ENCODE data around the gene DCBLD2.

The DCBLD2 gene

DNA sequence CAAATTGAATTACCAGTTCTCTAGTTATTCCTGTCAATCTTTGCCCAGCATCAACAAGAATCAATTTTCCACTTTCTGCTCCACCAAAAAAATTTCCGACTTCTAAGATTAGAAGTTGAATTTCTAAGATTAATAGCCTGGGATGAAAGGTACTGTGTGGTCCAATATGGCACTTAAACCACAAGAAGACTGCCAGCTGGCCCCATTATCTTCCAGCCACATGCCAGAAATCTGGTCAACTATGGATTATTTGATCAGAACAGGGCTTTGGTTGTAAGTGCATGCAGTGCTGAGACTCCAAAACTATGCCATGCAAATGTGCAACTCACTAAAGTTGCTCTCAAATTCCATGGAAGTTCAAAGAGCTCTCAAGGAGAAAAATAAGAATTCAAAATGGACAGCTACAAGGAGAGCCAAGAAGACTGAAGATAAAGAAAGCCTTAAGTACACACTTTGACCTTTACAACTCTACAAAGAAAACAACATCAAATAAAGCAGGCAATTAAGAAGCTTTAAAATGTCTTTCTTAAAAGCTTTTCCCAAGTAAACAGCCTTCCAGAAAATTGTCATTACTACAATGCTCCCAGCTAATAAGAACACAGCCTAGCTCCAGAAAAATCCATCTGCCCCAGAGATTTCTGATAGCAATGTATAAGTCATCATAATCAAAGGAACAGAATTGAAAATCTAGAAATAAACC, 74.1 kb downstream of the DCBLD2 start:
- no peak for DNase-seq

DNA sequence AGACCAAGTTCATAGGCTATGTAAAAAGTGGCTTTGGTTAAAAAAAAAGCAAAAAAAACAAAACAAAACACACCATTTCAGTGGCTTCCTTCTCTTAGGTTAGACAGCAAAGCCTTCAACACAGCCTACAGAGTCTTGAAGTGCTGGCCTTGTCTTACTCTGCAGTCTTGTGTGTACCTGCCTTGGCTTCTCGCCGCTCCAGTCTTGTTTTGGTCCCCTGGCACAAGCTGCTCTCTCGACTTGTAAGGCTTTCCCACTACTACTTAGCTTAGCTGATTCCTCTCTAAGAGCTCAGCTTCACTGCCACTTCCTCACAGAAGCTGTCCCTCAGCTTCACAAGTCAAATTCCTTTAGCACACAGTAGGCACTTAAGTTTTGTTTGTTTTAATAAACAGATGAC, 75.4 kb downstream of the DCBLD2 start:
- DNase-seq: no peak

DNA sequence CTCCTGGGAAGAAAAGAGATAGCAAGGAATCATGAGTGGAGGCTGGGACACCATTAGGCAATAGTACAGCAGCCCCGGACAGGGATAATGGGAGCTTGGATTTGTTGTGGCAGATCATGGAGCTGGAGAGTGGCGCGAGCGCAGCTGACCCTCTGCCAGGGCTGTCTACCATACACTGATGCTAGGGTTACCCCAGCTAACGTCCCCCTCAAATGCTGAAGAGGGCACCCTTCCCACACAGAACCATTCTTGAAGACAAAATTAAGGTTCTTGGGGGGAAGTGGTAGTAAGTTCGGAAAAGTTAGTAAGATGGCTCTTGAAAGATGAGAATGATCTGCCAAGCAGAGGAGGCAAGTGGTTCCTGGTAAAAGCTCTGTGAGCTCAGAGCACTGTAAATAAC, 77.2 kb downstream of the DCBLD2 start:
- no peak for DNase-seq

DNA sequence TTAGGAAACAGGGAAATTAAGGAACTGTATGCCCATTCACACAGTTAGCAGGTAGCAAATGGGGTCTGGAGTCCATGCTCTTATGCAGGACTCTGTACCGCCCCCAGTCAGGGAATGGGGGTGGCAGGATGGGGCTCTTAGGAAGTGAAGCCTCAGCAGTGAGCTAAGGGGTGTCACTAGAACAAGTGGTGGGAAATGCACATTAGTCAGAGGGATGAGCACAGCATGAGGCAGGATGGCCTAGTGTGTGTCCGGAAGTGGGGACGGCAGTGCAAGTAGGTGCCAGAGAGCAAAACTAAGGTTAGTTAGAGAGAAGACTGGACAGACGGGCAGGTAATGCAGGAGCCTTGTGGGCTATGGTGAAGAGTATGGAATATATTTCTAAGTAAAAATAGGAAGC, 77.7 kb downstream of the DCBLD2 start:
- DNase-seq: no peak

DNA sequence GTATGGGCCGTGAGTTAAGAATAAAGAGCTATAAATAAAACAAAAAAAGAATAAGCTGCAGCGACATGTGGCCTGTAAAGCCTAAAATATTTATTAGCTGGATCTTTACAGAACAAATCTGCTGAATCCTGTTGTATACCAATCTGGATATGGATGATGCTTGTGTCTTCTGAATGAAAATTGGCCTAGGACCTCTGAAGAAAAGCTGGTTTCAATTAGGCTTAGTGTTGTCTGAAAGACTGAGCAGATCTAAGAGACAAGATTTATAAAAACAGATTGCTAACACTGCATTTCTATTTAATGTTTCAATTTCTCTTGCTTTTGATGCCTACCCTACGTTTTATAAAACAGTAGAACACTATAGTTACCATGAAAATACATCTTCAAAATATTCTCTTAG, 80.4 kb downstream of the DCBLD2 start:
- no peak for DNase-seq

DNA sequence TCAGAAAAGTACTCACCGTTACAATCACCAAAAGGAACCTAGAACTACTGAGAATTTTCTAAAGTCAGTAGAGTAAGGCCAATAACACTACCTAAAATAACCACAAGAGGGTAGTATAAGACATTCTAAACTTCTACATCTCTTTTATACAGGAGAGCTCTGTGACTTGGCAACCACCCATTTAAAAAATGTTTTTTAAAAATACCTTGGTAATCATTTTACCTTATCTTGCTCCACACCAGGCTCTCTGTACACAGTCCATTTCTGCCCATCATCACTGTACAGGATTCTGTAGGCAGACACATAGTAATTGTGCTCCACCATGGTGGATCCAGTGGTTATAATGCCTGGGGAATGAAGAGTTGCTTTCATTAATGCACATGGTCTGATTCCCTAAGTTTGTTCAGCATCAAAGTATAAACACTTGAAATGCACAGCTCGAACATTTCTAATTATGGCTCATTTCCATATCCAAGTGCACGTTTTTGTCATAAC, 83.9 kb downstream of the DCBLD2 start:
- peak; percentile 9 for DNase-seq

- DNase-seq: no peak
Measured at GRCh38 chr3:98814817-98815420, 86.6 kb downstream of the DCBLD2 start.

DNA sequence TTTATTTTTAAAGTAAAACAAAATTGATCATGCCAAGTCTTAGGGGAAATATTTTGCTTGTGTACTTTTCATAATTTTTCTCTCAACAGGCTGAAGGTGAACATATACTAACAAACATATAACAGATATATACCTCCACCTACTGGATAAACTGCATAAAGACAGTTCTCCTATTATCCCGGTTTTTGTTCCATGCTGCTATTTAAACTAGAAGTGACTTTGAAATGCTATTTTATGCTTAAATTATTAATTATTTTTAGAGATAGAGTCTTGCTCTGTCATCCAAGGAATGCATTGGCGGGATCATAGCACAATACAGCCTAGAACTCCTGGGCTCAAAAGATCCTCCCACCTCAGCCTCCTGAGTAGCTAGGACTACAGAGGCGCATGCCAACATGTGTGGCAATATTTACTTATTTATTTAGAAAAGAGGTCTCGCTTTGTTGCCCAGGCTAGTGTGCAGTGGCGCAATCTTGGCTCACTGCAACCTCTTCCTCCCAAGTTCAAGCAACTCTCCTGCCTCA, 88.6 kb downstream of the DCBLD2 start:
- DNase-seq: no peak

GRCh38 chr3:98811048-98811447, 90.4 kb downstream of the DCBLD2 start:
- no peak for DNase-seq

GRCh38 chr3:98809557-98809956, 91.9 kb downstream of the DCBLD2 start:
- DNase-seq: no peak

DNA sequence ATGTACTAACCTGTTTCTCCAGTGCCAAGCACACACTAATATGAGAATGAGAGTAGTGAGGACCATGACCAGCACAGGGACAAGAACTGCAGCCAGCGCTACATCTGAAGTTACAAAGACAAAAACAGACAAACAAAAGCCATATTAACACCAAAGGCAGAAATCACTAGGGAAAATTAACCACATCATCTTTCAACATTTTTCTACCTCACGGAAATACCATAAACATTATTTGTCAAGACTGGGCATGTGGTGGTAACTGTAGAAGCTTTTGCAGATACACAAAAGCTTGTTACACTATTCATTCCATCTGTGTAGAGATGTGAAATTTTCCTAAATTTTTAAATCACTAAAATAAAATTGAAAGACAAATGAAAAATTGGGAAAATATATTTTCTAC, 93.4 kb downstream of the DCBLD2 start:
- no peak for DNase-seq

- no peak for DNase-seq
Measured at GRCh38 chr3:98807561-98807960, 93.9 kb downstream of the DCBLD2 start.

DNA sequence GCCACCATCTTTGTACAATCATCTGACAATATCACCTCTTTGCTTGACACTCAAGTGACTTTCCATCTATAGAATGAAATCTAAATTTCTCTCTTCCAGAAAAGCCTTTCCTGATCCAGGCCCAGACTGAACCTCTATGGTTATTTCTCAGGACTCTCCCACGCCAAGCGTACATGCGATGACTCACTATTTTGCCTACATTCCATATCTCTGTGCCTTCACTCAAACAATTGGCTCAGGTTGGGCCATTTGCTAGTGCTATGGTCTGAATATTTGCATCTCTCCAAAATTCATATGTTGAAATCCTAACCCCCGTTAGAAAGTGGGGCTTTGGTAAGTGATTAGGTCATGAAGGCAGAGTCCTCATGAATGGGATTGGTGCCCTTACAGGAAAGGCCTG, 94.5 kb downstream of the DCBLD2 start:
- DNase-seq: no peak

DNA sequence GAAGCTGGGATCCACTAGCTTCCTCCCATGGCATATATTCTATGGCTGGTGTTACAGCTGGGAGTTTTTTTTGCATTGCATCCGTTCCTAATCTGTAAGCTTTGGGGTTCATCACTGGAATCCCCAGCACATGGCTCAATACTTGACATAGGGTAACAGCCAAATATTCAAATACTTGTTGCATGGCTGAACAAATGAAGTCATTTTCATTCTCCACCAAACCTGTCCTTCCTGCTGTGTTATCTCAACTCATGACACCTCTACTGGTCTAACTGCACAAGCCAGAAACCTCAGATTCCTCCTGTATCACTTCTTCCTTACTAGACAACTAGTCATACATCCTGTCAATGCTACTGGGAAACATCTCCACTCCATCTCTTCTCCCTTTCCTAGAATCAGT, 95.0 kb downstream of the DCBLD2 start:
- no peak for DNase-seq

GRCh38 chr3:98805571-98805970, 95.9 kb downstream of the DCBLD2 start:
- DNase-seq: no peak

DNA sequence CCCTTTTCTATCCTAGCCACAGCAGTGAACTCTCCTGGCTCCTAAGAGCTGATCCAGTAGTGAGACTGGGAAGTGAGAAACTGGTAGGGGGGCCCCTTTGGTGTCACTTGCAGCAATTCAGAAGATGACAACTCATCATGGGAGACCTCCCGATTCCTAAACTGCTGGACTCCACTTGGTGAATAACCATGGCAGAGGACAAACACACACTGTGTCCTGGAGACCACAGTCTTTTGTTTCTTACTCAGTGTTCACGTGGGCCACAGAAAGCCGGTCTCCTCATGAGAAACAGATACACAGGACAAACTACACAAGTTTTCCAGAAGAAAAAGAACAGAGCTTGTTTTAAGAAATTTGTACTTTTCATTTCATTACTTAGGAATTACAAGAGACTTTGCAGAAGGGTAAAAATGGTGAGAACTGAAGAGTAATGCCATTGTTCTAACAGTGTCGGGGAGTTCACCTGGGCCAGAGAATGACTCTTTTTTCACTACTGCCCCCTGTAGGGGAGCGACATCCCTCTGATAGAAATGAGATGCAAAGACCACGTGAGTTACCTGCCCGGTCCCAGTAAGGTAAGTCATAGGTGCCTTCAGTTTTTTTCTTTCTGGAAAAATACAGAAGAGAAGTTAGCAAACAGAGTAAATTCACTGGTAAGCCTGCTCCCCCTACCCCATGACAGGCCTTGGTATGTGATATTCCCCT, 100.3 kb downstream of the DCBLD2 start:
- no peak for DNase-seq

DNA sequence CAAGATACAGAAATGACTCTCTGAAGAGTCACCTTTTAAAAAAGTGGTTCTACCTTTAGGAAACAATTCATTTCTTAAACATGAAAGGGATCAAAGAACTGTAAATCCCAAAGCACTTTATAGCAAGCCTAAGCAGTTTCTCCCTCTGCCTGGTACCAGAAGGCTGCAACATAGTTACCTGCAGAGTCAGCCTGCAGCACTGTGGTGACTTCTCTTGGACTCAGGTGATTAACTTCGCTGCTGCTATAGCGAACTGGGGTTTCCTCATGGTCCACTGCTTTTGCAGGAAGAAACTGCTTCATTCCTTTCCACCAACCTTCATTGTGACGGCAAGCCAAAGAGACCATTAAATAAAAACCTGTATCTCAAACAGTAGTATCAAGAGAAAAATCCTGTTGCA, 101.1 kb downstream of the DCBLD2 start:
- DNase-seq: no peak

DNA sequence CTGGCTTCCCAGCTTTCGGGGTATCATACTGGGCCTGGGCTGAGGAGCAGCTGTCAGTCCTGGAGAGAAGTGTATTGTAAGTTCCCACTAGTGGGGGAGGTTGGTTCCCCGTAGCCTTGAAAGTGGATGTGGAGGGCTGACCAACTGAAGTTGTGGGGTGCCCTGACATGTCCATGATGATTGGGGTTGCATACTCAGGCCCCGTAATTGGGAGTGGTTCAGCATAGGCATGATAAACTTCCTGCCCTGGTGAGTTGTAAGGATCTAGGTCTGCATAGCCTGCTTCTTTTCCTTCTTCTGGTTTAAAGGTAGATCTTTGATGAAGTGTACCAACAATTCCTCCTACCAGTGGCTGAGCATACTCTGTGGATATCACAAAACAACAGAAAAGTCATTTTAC, 102.0 kb downstream of the DCBLD2 start:
- no peak for DNase-seq

DNA sequence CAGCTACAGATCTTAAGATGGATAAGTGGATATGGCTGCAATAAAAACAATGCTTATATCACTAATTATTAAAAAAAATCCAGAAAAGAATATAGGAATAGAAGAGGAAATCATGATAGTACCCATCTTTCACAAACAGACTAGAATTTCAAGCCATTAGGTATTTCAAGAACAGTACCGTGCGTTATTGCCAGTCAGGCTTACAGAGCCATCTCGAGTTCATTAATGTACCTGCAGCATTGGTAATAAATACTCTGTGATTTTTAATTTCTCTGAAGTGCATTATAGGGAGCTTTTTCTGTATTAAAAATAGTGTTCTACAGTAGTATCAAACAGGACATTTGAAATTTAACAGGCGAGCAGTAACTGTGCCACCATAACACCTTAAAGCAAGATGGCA, 102.7 kb downstream of the DCBLD2 start:
- DNase-seq: no peak

DNA sequence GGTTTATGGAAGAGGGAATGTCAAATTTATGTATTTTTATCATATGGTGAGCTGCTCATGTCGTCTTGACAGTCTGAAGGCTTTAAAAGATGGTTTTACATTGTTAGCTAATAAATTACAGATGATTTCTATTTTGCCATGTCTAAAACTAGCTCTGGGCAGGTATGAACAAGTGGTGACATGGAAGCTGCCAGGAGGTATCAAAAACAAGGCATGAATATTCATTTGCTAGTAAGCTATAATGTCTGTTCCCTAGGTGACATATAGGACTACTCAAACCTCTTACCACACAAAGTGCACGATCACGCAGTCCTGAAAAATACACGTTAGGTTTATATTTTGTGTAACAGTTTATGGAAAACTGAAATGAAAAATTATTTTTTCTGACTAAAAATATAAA, 103.6 kb downstream of the DCBLD2 start:
- DNase-seq: no peak

DNA sequence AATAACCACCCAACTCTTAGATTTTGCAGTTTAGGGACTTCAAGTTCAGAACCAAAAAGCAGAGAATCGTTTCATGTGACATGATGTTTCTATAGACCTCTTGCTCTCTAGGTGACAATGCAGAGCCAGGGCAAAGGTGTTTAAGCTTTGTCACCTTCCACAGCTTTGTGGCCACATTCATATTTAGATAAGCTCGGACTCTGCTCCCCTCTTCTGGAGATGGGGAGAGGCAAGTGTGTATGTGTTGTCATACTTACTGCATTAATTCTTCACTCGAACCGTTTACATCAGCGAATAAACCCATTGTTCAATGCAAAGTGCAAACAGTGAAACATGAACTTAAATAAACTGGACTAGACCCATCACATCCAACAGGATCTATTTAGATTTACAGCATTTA, 105.2 kb downstream of the DCBLD2 start:
- DNase-seq: no peak

GRCh38 chr3:98793971-98794370, 107.5 kb downstream of the DCBLD2 start:
- no peak for DNase-seq

DNA sequence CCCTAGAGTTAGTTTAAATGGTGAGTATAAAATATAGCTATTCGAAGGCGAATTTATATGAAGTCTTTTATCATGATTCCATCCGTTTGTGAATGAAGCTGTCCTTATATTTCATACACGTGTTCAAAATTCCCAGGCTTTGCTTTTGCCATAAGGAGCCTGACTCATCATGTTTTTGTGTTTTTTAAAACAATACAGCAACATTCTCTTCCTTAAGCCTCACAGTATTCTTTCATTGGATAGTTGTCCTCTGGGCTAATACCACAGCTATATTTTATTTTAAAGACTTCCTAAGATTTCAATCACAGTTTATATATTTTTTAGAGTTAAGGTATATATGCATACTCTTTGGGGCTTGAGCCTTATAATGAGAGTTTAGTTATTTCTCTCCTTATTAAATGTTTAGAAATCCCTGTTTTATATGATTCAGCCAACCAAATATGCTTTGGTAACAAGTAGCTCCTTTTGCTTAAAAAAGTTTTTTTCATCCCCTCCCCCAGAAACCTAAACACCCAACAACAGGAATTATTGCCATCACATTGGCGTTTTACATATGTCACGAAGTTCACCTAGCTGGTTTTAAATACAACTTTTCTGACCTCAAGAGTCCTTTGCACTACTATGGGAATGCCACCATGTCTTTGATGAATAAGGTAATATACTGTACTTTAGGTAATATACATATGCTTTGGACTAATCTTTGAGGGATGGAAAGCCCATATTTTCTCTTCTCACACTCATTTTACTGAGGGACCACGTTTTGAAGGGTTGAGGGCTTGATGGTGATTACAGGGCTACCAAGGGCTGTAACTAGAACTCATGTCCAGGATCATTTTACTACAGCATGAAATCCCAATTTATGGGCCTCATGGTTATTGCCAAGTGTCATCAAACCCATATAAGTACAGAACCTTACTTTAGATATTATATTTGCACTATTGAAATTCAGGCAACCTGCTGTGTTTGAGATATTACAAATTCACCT, 109.9 kb downstream of the DCBLD2 start:
- DNase-seq: no peak

All from DMS153 (cell line).